ENCODE data around the gene CDYL.

- TF ChIP-seq CTCF (conservative IDR thresholded peaks at IDR 0.05) (no peak), EZH2 (IDR thresholded peaks at IDR 0.05; ENCODE audit: low read depth) (no peak)
Observed at GRCh38 chr6:4731996-4732395, 44.2 kb upstream of the CDYL start.

All from PC-9 (cell line).